H1 (cell line): ENCODE data around the gene HOXD12. TPM values are rescaled to one million over a fixed set of nuclear protein-coding genes. Genes with fewer than 3 reads are reported as not detected.

Experiments
- CTCF ChIA-PET: fragments of 300-600 bp; sonication (Branson Sonifier 250); formaldehyde crosslinking; loops from one replicate; lab custom pipeline; 2021; ENCODE audit not compliant: partially characterized antibody; lab: Charles Lee
- POLR2A ChIA-PET: fragments of 300-600 bp; sonication (Branson Sonifier 250); formaldehyde crosslinking; loops from one replicate; lab custom pipeline; 2021; ENCODE audit warnings: inconsistent platforms; ENCODE audit not compliant: partially characterized antibody; lab: Charles Lee
- DNase-seq, 2 experiments: peaks; one replicate each; pipeline versions ENCODE4 v3.0.0 to v3.0.0-alpha.2; 2010 to 2022; ENCODE audit warnings: low spot score in 2 of 2, low read depth in 1 of 2, mixed read lengths in 1 of 2
- FAIRE-seq: peaks from 2 replicates; lab custom pipeline; 2011; peaks lifted over from hg19 to GRCh38; lab: Jason Lieb, UNC
- H2AFZ ChIP-seq: 2 replicates; pipeline ENCODE4 v1.8.1; 2012; ENCODE audit warnings: low read length, inconsistent platforms
- H2AK5ac ChIP-seq: 2 replicates; pipeline ENCODE4 v1.6.1; 2013; ENCODE audit warnings: low read depth, low read length
- H2BK120ac ChIP-seq: replicated peaks from 2 replicates; pipeline ENCODE3; 2013; ENCODE audit warnings: low read depth, low read length, inconsistent platforms
- H2BK12ac ChIP-seq: 2 replicates; pipeline ENCODE4 v1.6.1; 2013; ENCODE audit warnings: low read depth, low read length
- H2BK15ac ChIP-seq: 2 replicates; pipeline ENCODE4 v1.6.1; 2013; ENCODE audit warnings: low read length
- H2BK20ac ChIP-seq: 2 replicates; pipeline ENCODE4 v1.6.1; 2013; ENCODE audit warnings: low read length
- H2BK5ac ChIP-seq: 2 replicates; pipeline ENCODE4 v1.6.1; 2013; ENCODE audit warnings: low read depth, low read length
- H3K14ac ChIP-seq: 2 replicates; pipeline ENCODE4 v1.6.1; 2013; ENCODE audit warnings: inconsistent platforms; ENCODE audit not compliant: insufficient read length
- H3K18ac ChIP-seq: 2 replicates; pipeline ENCODE4 v1.6.1; 2013; ENCODE audit warnings: low read length; ENCODE audit errors: extremely low read depth
- H3K23ac ChIP-seq: 2 replicates; pipeline ENCODE4 v1.6.1; 2013; ENCODE audit warnings: inconsistent platforms; ENCODE audit not compliant: insufficient read length
- H3K23me2 ChIP-seq: 2 replicates; pipeline ENCODE4 v1.6.1; 2013; ENCODE audit warnings: low read depth, low read length
- H3K27ac ChIP-seq: 2 replicates; pipeline ENCODE4 v1.6.1; 2011; ENCODE audit warnings: low read depth, low read length, inconsistent platforms
- H3K27me3 ChIP-seq, 4 experiments: replicated peaks in 1 of 4; 1 replicate in 1 of 4; 2 replicates in 3 of 4; pipeline versions ENCODE4 v1.6.1 to v1.8.1; 2011 to 2013; ENCODE audit warnings: low read length in 3 of 4, mild to moderate bottlenecking in 3 of 4, inconsistent platforms in 2 of 4, mixed read lengths in 2 of 4, moderate library complexity in 1 of 4; ENCODE audit not compliant: control insufficient read depth in 3 of 4, insufficient read depth in 3 of 4; ENCODE audit errors: extremely low read depth in 1 of 4
- H3K36me3 ChIP-seq, 4 experiments: 2 replicates each; pipeline versions ENCODE4 v1.6.1 to v1.8.1; 2011 to 2013; ENCODE audit warnings: mild to moderate bottlenecking in 4 of 4, low read length in 3 of 4, moderate library complexity in 2 of 4, control low read depth in 1 of 4, inconsistent platforms in 1 of 4; ENCODE audit not compliant: insufficient read depth in 4 of 4, control insufficient read depth in 2 of 4
- H3K4ac ChIP-seq: replicated peaks from 2 replicates; pipeline ENCODE3; 2013; ENCODE audit warnings: low read length, low read depth, mixed read lengths, inconsistent platforms; ENCODE audit not compliant: insufficient read length
- H3K4me1 ChIP-seq, 4 experiments: replicated peaks in 1 of 4; 1 replicate in 1 of 4; 2 replicates in 3 of 4; pipeline versions ENCODE4 v1.6.1 to v1.8.1; 2011 to 2013; ENCODE audit warnings: low read length in 3 of 4, inconsistent platforms in 2 of 4, mixed read lengths in 1 of 4; ENCODE audit not compliant: insufficient read depth in 4 of 4, control insufficient read depth in 3 of 4
- H3K4me2 ChIP-seq, 2 experiments: 2 replicates each; pipeline versions ENCODE4 v1.6.1 to v1.8.1; 2011 to 2013; ENCODE audit warnings: low read depth in 2 of 2, low read length in 2 of 2, control low read depth in 1 of 2, inconsistent platforms in 1 of 2, mild to moderate bottlenecking in 1 of 2; ENCODE audit not compliant: insufficient read depth in 1 of 2
- H3K4me3 ChIP-seq, 4 experiments: fragments of 200-600, 300-600 bp in 1 of 4; sonication (generic), shearing (Covaris generic), sonication (Bioruptor Twin) in 1 of 4; 2 replicates each; pipeline versions ENCODE4 v1.5.1 to v1.8.1; 2011 to 2016; ENCODE audit warnings: low read length in 4 of 4, low read depth in 3 of 4, control low read depth in 2 of 4, inconsistent platforms in 2 of 4, mild to moderate bottlenecking in 2 of 4, mixed read lengths in 1 of 4, moderate library complexity in 1 of 4; ENCODE audit not compliant: insufficient read depth in 2 of 4; ENCODE audit errors: extremely low read depth in 1 of 4
- H3K56ac ChIP-seq: replicated peaks from 2 replicates; pipeline ENCODE3; 2013; ENCODE audit warnings: low read depth, mild to moderate bottlenecking, mixed read lengths, low read length, inconsistent platforms; ENCODE audit not compliant: insufficient read length
- H3K79me1 ChIP-seq: 2 replicates; pipeline ENCODE4 v1.6.1; 2013; ENCODE audit warnings: low read depth, low read length, control low read depth
- H3K79me2 ChIP-seq, 2 experiments: 2 replicates each; pipeline versions ENCODE4 v1.6.1 to v1.8.1; 2012 to 2013; ENCODE audit warnings: low read length in 2 of 2, mild to moderate bottlenecking in 2 of 2, inconsistent platforms in 1 of 2; ENCODE audit not compliant: insufficient read depth in 2 of 2, control insufficient read depth in 1 of 2
- H3K9ac ChIP-seq, 4 experiments: replicated peaks in 1 of 4; 1 replicate in 1 of 4; 2 replicates in 3 of 4; pipeline versions ENCODE4 v1.6.1 to v1.8.1; 2011 to 2013; ENCODE audit warnings: low read depth in 3 of 4, low read length in 3 of 4, control low read depth in 2 of 4, mild to moderate bottlenecking in 2 of 4, moderate library complexity in 2 of 4, inconsistent platforms in 1 of 4; ENCODE audit errors: extremely low read depth in 1 of 4
- H3K9me3 ChIP-seq, 2 experiments: 2 replicates each; pipeline versions ENCODE4 v1.6.1 to v1.8.1; 2012 to 2013; ENCODE audit warnings: mild to moderate bottlenecking in 2 of 2, moderate library complexity in 2 of 2, control low read depth in 1 of 2, inconsistent platforms in 1 of 2, low read depth in 1 of 2, low read length in 1 of 2, mixed read lengths in 1 of 2; ENCODE audit not compliant: insufficient read depth in 2 of 2
- H4K20me1 ChIP-seq, 2 experiments: replicated peaks in 1 of 2; 2 replicates each; pipeline versions ENCODE3 to v1.8.1; 2011 to 2013; ENCODE audit warnings: inconsistent platforms in 2 of 2, low read length in 2 of 2, mild to moderate bottlenecking in 1 of 2; ENCODE audit not compliant: insufficient read depth in 2 of 2, control insufficient read depth in 1 of 2
- H4K5ac ChIP-seq: 2 replicates; pipeline ENCODE4 v1.6.1; 2013; ENCODE audit warnings: low read length, low read depth, mixed read lengths, inconsistent platforms; ENCODE audit not compliant: insufficient read length
- H4K8ac ChIP-seq: 2 replicates; pipeline ENCODE4 v1.8.0; 2013; ENCODE audit warnings: mild to moderate bottlenecking, moderate library complexity, low read length, inconsistent platforms; ENCODE audit not compliant: insufficient read depth; ENCODE audit errors: extremely low read depth
- H4K91ac ChIP-seq: replicated peaks from 2 replicates; pipeline ENCODE3; 2013; ENCODE audit warnings: low read length, mixed read lengths, inconsistent platforms; ENCODE audit not compliant: insufficient read length
- ASH2L ChIP-seq: fragments of 200-600, 300-600 bp; sonication (generic); IDR thresholded peaks from one replicate; pipeline ENCODE4 v1.7.1; 2017; ENCODE audit warnings: low read length
- BRCA1 ChIP-seq: IDR thresholded peaks from 2 replicates; pipeline ENCODE4 v1.6.1; 2012; ENCODE audit warnings: low read depth, low read length, improper control_type of control experiment
- KDM1A ChIP-seq: fragments of 200-600, 300-600 bp; sonication (generic); IDR thresholded peaks from 2 replicates; pipeline ENCODE4 v1.7.1; 2016; ENCODE audit warnings: mild to moderate bottlenecking, low read length, borderline replicate concordance
- RAD21 ChIP-seq, 2 experiments: IDR thresholded peaks in 1 of 2; conservative IDR thresholded peaks in 1 of 2; 2 replicates each; pipeline ENCODE4 v1.6.1; 2011; ENCODE audit warnings: low read depth in 2 of 2, low read length in 2 of 2, improper control_type of control experiment in 1 of 2, inconsistent platforms in 1 of 2, mild to moderate bottlenecking in 1 of 2, moderate library complexity in 1 of 2
- RBBP5 ChIP-seq: IDR thresholded peaks from 2 replicates; pipeline ENCODE4 v1.7.1; 2012; ENCODE audit warnings: low read depth, mild to moderate bottlenecking, inconsistent platforms, low read length, moderate library complexity, borderline replicate concordance
- RXRA ChIP-seq: IDR thresholded peaks from 2 replicates; pipeline ENCODE4 v1.6.1; 2011; ENCODE audit warnings: low read depth, mild to moderate bottlenecking, low read length, moderate library complexity; ENCODE audit not compliant: insufficient read depth
- WGBS, 2 experiments: shearing (Covaris generic) in 1 of 2; methylation state at CpG; one replicate each; pipeline versions ENCODE4 v1.1.6 to v1.1.7; 2013 to 2015; ENCODE audit warnings: low lambda C conversion rate in 2 of 2, mixed read lengths in 2 of 2, inconsistent platforms in 1 of 2, low coverage in 1 of 2, missing lambda C conversion rate in 1 of 2; ENCODE audit not compliant: insufficient replicate concordance in 2 of 2, insufficient coverage in 1 of 2, insufficient read length in 1 of 2; ENCODE audit errors: extremely low coverage in 1 of 2, missing lambda C conversion rate in 1 of 2; 5-methylcytosine and 5-hydroxymethylcytosine counted together
- polyA plus RNA-seq, 7 experiments: library from polyadenylated mRNA; depleted of rRNA in 3 of 7; stranded (reverse) in 5 of 7; unstranded in 2 of 7; fragments of >200 nt in 5 of 7; fragments of 200-250 nt in 2 of 7; gene quantifications; 1 replicate in 5 of 7; 2 replicates in 1 of 7; 4 replicates in 1 of 7; pipeline versions ENCODE4 v1.2.1 to v1.2.3, GENCODE V29; 2011 to 2013; ENCODE audit warnings: missing spikeins in 2 of 7, mixed read lengths in 2 of 7
- total RNA-seq: library from RNA; stranded (reverse); fragmentation: NEBNext Ultra II Directional; extraction: Animal tissue kit (Norgen Biotek cat#: 25700); gene quantifications from 2 replicates; pipeline ENCODE4 v1.2.1, GENCODE V29; 2021
- TF ChIP-seq, protein P1 (sequence below): IDR thresholded peaks from 2 replicates; pipeline ENCODE4 v1.6.1; 2012; ENCODE audit warnings: low read length, inconsistent platforms
- TF ChIP-seq, protein P2 (sequence below): IDR thresholded peaks from 2 replicates; pipeline ENCODE4 v1.6.1; 2011; ENCODE audit warnings: low read length, improper control_type of control experiment

HOXD12 gene
- total and polyA plus RNA-seq, 2 of the 8 experiments (the other 6 are each of a cell fraction or from before 2014, with no cell fraction given), result not detected

DNA sequence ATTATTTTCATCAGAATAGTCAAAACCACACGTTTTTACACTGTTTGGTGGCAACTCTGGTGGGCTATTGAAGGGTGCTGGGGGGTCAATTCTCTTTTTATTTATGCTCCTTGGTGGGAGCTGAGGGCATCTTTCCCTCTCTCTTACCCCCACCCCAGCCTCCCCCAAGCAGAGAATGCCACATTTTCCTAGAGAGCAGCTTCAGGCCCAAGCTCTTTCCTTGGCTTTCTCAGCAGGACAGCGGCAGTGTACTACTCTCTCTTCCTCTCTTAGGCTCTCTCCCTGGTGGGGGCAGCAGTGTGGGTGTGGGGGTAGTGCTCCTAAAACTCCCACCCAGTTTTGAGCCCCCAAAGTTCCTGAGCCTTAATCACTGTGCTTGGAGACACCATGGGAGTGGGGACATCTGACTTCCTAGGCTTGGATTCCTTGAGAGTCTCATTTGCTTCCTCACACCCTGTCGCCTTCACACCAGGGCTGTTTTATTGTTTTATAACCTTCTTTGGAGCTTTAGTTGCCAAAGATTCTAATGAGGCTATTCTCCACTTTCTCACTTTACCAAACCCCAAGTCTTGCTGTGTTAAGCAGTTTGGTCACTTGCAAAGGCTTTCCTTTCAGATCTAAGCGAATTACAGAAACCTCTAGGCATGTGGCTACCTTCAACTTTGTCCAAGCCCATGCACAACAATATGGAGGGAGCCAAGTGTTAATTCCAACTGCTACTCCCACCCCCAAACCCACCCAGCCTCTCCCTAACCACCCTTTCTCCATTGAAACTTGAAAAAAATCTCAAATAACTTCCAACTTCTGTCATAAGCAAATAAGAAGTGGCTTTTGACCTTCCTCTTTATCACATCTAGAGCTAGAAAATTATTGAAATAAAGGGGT is 45.7 kb downstream of the HOXD12 start:
- H3K36me3 ChIP-seq, result peaks cover 0 to 6% (median 0%) of the 10 kb centered on the region in 4 experiments; a peak in 1 of 8 replicates
- no peak for TF ChIP-seq ASH2L
- no peak for TF ChIP-seq KDM1A
- TF ChIP-seq RBBP5, result no peak
- TF ChIP-seq, protein P1, sequence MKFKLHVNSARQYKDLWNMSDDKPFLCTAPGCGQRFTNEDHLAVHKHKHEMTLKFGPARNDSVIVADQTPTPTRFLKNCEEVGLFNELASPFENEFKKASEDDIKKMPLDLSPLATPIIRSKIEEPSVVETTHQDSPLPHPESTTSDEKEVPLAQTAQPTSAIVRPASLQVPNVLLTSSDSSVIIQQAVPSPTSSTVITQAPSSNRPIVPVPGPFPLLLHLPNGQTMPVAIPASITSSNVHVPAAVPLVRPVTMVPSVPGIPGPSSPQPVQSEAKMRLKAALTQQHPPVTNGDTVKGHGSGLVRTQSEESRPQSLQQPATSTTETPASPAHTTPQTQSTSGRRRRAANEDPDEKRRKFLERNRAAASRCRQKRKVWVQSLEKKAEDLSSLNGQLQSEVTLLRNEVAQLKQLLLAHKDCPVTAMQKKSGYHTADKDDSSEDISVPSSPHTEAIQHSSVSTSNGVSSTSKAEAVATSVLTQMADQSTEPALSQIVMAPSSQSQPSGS, result no peak
- TF ChIP-seq RAD21 (IDR thresholded peaks at IDR 0.05 in 1 of 2, conservative IDR thresholded peaks at IDR 0.05 in 1 of 2; ENCODE audit: low read depth in 2 of 2, low read length in 2 of 2), result no peak
- TF ChIP-seq, protein P2, sequence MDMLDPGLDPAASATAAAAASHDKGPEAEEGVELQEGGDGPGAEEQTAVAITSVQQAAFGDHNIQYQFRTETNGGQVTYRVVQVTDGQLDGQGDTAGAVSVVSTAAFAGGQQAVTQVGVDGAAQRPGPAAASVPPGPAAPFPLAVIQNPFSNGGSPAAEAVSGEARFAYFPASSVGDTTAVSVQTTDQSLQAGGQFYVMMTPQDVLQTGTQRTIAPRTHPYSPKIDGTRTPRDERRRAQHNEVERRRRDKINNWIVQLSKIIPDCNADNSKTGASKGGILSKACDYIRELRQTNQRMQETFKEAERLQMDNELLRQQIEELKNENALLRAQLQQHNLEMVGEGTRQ, result no peak
- TF ChIP-seq BRCA1, result no peak
- TF ChIP-seq RXRA, result no peak

More for the DNA sequence above, 45.7 kb downstream of the HOXD12 start:
- POLR2A ChIA-PET, result no interaction called here
- Histone ChIP-seq H4K20me1 (peaks cover 15 to 24% of the 10 kb centered on the region in 2 experiments), H2BK15ac (no peak overlapping the region), H4K8ac (no peak overlapping the region), H3K14ac (no peak overlapping the region), H2AK5ac (no peak overlapping the region), H4K5ac (no peak overlapping the region), H2BK20ac (no peak overlapping the region), H3K4me2 (no peak overlapping the region), H2BK120ac (no peak overlapping the region), H2BK5ac (no peak overlapping the region), H3K79me1 (no peaks in the 10 kb centered on the region), H2AFZ (no peak overlapping the region), H4K91ac (no peak overlapping the region), H3K9me3 (no peaks in the 10 kb centered on the region; a peak in 1 of 4 replicates), H3K4me1 (peaks cover 0 to 6% (median 4%) of the 10 kb centered on the region in 4 experiments; a peak in 5 of 7 replicates), H3K4me3 (no peak overlapping the region), H3K27ac (no peak overlapping the region), H3K79me2 (no peaks in the 10 kb centered on the region), H3K27me3 (peaks cover 88 to 100% (median 96%) of the 10 kb centered on the region in 4 experiments), H3K23me2 (peaks cover 2% of the 10 kb centered on the region; the same call in 1 of the 2 replicates), H3K18ac (no peak overlapping the region), H3K9ac (no peak overlapping the region), H3K56ac (no peak overlapping the region), H3K23ac (no peak overlapping the region), H3K4ac (no peak overlapping the region), H2BK12ac (no peak overlapping the region)
- DNase-seq (no peak), FAIRE-seq (no peak)
- CTCF ChIA-PET, result interaction anchor here (0.6 to 10.0 kb wide), 13 partner anchors 10 to 508 kb away, joined by 3 to 119 read pairs (median 5); no protein-coding TSS in a partner anchor
- WGBS, 2 experiments, result 28% methylated on average over 4 of the region's 4 CpGs; no CpG with 5 or more reads in 1 of the 2 experiments
